Posterior vena cava (tissue), 2 donors: ENCODE measurements around the gene BUD31. TPM values are rescaled to one million over a fixed set of nuclear protein-coding genes. Genes with fewer than 3 reads are reported as not detected.
"Not testable (repeated sequence)": the region's sequence is repeated elsewhere in the genome, so short reads cannot be mapped to it uniquely, and the experiment has no call there.

ENCODE experiments used
- DNase-seq: peaks from one replicate; pipeline ENCODE4 v3.0.0-alpha.2; 2020; ENCODE audit warnings: low spot score
- intact Hi-C, 2 donors: fragments of 100-400 bp; cut with DNase I; formaldehyde crosslinking; loops; one replicate each; pipeline versions ENCODE4 v1.14.1 to v1.14.2; 2022 to 2023
- total RNA-seq, 2 donors: library from RNA; stranded (reverse); fragmentation: NEBNext Ultra II Directional; extraction: Animal tissue kit (Norgen Biotek cat#: 25700); gene quantifications; one replicate each; pipeline ENCODE4 v1.2.1, GENCODE V29; 2021
- donor health status: DM: yes; HTN: yes; CAD: no.
- donor health status: DM: yes; HTN: yes; CAD: no.

The BUD31 gene
- total RNA-seq, 2 donors from 2014 or later, result 48.2 to 57.1 TPM

DNA sequence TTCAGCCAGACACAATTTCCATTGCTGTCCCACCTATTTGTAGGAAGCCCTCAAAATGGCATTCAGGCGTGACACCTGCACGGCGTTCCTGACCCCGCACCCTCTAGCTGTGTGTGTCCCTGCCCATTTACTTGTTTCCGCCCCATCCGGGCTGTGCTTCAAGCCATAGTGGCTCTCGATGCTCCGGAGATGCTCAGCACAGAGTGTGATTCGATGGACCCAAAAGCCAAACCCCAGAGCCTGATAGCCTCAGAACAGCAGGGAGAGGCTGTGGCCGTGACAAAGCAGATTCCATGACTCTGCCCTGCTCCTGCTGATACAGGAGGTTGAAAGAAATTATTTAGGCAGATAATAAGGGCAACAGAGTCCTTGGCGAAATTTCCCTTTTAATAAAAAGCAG, 13.4 kb downstream of the BUD31 start:
- intact Hi-C loops, result loop anchor here in 1 of 2 donors (10.0 kb wide), 1 partner anchor 1947 kb away; no protein-coding TSS in a partner anchor
- no peak for DNase-seq

DNA sequence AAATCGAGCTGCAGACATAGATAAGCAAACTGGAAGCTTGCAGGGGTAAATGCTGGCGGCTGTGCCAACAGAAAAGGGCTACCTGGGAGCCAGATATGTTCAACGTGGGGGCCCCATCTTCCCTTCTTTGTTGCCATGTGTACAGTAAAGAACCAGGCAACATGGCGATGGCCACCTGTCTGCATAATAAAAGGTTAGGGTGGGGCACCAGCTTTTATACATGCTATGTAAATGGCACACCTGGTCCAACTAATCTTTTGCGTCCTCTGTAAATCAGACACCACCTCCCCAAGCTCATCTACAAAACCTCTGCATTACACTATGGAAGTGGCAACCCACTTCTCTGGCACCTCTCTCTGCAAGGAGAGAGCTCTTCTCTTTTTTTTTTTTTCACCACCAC, 13.9 kb downstream of the BUD31 start:
- DNase-seq, result no peak
- intact Hi-C loops, result loop anchor here in 1 of 2 donors (10.0 kb wide), 1 partner anchor 1948 kb away; no protein-coding TSS in a partner anchor

- DNase-seq, result no peak
- intact Hi-C loops, result loop anchor here in 1 of 2 donors (10.0 kb wide), 1 partner anchor 1950 kb away; no protein-coding TSS in a partner anchor
These were observed 16.4 kb downstream of the BUD31 start for GRCh38 chr7:99424932-99425730.

GRCh38 chr7:99428972-99429566, 20.3 kb downstream of the BUD31 start:
- intact Hi-C loops, result loop anchor here in 1 of 2 donors (10.0 kb wide), 1 partner anchor 1954 kb away; no protein-coding TSS in a partner anchor
- no peak for DNase-seq

DNA sequence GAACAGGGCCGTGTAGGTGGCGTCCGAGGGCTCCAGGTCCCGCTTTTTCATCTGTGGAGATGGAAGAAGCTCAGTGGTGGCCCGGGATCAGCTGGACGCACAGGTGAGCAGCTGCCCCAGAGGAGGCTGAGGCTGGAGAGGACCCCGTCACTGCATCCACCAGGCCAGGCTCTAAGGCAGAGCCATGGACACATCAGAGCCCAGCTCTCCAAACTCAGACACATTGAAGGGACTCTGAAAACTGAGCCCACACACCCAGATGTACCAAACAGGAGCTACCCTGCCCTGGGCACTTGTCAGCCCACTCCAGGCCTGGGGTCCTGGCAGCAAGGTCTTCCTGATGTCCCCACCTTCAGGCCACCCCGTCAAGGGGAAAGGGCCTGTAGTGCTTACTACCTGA, 21.0 kb downstream of the BUD31 start:
- DNase-seq, result no peak
- intact Hi-C loops, result loop anchor here in 1 of 2 donors (10.0 kb wide), 1 partner anchor 1955 kb away; no protein-coding TSS in a partner anchor

GRCh38 chr7:99431756-99432540, 23.2 kb downstream of the BUD31 start:
- DNase-seq, intact Hi-C loops: not testable (repeated sequence)

DNA sequence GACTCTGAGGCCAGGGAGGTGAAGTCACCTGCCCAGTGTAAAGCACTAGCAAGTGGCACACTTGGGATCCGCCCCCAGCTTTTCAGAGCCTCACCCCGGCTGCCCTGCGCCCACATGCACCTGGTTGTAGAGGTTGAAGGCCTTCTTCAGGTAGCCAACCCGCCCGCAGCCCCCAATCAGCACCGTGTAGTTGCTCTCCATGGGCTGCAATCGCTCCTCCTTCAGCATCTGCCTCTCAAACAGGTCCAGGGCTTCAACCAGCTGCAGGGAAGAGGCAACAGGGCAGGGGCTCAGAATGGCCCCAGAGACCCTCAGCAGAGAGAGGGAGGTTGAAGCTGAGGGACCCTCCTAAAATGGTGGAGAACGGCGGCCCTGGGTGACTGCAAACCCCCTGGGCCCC, 24.4 kb downstream of the BUD31 start:
- DNase-seq, result no peak
- intact Hi-C loops, result no loop called here

- intact Hi-C loops, result no loop called here
These were observed 29.3 kb downstream of the BUD31 start for GRCh38 chr7:99437946-99438572.

DNA sequence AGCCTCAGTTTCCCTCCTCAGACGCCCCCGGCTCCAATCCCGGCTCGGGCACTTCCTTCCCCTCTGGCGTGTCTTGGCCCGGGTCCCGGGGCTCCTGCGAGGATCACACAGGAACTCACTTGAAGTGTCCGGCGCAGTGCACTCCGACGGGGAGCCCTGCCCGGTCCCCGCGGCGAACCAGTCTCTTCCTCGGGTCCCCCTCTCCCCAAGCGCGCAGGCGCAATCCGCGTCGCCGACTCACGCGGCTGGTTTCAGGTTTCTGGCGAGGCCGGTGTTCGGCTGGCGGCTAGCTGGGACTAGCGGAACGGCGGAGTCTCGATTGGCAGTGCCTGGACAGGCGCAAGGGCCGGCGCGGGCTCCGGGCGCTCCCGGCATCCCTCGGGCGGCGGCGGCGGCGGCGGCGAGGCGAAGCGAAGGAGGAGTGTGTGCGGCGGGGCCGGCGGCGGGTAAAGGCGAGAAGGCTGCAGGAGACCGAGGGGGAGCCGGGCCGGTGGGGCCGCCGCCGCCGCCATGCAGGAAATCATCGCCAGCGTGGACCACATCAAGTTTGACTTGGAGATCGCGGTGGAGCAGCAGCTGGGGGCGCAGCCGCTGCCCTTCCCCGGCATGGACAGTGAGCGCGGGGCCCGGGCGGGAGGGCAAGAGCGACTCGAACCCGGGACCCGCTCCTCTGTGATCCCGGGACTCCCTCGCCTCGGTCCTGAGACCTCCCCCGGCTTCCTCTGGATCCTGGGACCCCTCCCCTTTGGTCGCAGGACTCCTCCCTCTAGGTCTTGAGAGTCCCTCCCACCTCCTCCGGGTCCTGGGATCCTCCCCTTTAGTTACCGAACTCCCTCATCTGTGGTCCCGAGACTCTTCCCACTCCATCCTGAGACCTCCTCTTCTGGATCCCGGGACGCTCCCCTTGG, 30.1 kb downstream of the BUD31 start, which contains the start of the genes CPSF4 and PTCD1:
Gene CPSF4, plus strand, starts transcription at position 371 of the 908 bp plus-strand sequence. Its CDS starts 140 bp downstream, at position 511.
Gene PTCD1, minus strand, starts transcription at position 226 of the 908 bp plus-strand sequence. CDS start 3,556 bp downstream, outside the sequence.
- peak; percentile 99 for DNase-seq
- intact Hi-C loops, result no loop called here

More at GRCh38 chr7:99437946-99438572, 29.3 kb downstream of the BUD31 start:
- DNase-seq, result no peak

- DNase-seq, result no peak
- intact Hi-C loops, result no loop called here
These were observed 31.4 kb downstream of the BUD31 start for GRCh38 chr7:99440195-99440594.

GRCh38 chr7:99446096-99446495, 37.3 kb downstream of the BUD31 start:
- intact Hi-C loops, result loop anchor here in 1 of 2 donors (2.0 kb wide), 1 partner anchor 59 kb away; the partner anchor contains the start of gene ZKSCAN5
- DNase-seq, result no peak

- DNase-seq, result no peak
- intact Hi-C loops, result loop anchor here in 1 of 2 donors (2.0 kb wide), 1 partner anchor 57 kb away; the partner anchor contains the start of gene ZKSCAN5
These were observed 39.2 kb downstream of the BUD31 start for GRCh38 chr7:99447943-99448342.

DNA sequence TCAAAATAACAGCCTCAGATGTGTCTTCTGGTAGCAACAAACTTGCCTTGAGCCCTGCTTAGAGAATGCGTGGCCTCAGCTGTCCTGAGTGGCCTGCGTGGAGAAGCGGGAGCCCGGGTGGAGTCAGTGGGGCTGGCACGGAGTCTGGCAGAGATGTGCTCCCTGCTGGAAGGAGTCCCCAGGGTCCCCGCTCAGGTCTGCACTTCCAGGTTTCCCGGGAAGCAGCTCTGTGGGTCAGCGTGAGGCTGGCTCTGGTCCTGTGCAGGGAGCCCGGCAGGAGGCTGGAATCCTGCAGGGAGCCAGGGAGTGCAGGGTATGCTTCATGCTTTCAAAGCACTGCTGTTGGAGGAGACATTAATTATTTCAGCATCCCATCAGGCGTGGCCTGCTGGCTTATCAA, 40.1 kb downstream of the BUD31 start:
- intact Hi-C loops, result no loop called here
- no peak for DNase-seq

- DNase-seq, result no peak
- intact Hi-C loops, result no loop called here
These were observed 40.6 kb downstream of the BUD31 start for GRCh38 chr7:99449326-99449725.

- DNase-seq, result no peak
- intact Hi-C loops, result loop anchor here in 1 of 2 donors (5.0 kb wide), 1 partner anchor 45 kb away; the partner anchor contains the start of genes BUD31 and PDAP1
These were observed 43.2 kb downstream of the BUD31 start for GRCh38 chr7:99451936-99452335.

DNA sequence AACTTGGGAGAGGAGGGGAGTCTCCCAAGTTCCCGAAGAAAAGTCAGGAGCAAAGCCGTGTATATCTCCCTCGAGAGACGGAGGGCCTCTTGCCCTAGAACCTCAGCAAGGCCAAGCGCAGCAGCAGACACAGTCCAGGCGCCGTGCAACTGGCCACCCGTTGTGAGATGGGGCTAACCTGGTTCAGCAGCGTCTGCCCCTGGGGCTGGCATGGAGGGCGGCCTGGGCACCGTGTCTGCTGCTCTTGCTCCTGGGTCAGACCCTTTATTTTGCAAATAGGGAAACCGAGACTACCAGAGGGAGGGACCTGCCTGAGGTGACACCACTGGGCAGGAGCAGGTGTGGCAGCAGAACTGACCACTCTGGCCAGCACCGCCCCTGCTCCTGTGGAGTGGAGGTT, 43.8 kb downstream of the BUD31 start:
- DNase-seq, result no peak
- intact Hi-C loops, result loop anchor here in 1 of 2 donors (5.0 kb wide), 1 partner anchor 45 kb away; the partner anchor contains the start of genes BUD31 and PDAP1

DNA sequence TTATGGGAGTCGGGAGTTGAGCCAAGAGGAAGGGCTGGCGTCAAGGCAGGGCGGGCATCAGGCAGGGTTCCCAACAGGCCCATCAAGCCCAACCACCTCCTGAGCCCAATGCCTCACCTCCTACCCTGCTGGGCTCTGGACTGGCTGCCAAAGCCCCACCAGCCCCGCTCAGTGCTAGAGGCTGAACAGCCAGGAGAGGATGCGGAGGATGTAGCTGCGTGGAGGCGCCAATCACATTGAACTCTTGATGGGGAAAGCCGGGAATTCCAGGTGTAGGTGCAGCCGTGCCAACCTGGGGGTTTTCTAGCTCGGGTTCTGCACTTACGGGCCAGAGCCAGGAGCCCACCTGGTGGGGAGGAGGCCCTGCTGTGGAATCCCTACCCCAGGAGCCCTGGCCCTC, 44.3 kb downstream of the BUD31 start:
- intact Hi-C loops, result loop anchor here in 1 of 2 donors (5.0 kb wide), 1 partner anchor 46 kb away; the partner anchor contains the start of genes BUD31 and PDAP1
- no peak for DNase-seq
